IPS-18c (cell line): ENCODE results near the gene LPAR3.

ENCODE experiments used
- H3K4me3 ChIP-seq: 2 replicates; pipeline ENCODE4 v1.7.0; 2013; ENCODE audit warnings: low read depth, mild to moderate bottlenecking, low read length, moderate library complexity; ENCODE audit not compliant: insufficient read depth
- H3K9me3 ChIP-seq: one replicate; pipeline ENCODE4 v1.6.1; 2013; ENCODE audit warnings: mild to moderate bottlenecking, low read length, moderate library complexity; ENCODE audit not compliant: control insufficient read depth, insufficient read depth

LPAR3 gene

DNA sequence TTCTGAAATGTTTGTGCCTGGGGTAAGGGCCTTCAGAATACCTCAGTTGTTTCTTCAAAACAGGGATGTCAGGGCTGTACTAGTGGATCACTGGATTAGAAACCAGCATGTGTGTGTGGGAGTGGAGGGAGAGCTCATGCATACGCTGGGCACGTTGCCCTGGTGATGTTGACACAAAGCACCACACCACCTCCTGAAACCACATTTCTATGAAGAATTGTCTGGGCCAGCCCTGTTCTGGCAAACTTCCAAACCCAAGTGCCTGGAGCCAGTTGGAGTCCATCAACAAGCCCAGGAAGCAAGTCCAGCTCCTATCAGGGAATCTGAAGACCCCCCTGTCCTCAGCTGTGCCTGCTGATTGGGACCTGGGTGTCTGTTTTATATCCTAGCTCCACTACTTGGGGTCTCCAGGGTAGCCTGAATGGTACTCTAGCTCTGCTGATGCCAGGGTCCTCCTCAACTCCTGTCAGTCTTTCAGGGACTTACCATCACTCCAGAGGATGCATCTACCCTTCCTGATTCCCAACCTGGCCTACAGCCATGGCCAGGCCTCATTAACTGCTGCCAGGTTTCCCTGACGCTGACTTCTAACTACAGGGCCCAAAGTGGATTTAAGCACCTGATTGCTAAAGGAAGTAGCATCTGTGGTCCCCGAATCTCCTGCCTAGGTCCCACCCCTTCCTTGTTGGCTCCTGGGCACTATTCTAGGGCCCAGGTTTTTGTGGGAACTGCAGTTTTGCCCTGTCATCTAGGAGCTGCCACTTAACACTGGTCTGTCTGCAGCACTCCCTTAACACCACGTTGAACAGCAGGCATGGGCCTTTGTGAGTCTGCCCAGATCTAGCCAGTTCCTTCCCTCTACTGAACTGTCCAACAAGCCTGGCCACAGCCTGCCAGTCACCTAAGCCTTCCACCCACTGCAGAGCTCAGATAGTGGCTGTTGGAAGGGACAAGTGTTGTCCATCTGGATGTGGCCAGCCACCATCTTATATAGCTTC lies 45.5 kb downstream of the LPAR3 start:
- H3K4me3 ChIP-seq, result no peak overlapping the region
- H3K9me3 ChIP-seq, result no peaks in the 10 kb centered on the region

DNA sequence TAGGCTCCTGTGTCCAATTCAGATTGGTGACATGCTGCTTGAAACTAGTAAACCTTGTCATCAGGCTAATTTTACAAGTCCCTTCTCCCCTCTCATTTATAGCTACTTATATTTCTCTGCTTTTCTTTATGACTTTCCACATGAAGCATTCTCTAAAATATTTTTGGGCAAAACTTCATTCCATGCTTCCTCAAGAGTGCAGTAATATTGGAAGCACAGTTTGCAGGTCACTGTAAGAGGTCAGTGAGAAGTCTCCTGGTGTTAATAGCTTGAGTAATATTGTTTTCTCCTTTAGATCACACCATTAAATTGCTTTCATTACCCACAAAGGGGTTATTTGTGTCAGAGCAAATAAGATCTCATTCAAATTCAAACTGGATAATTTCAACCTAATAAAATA lies 46.6 kb downstream of the LPAR3 start:
- Histone ChIP-seq H3K4me3 (no peak overlapping the region), H3K9me3 (no peaks in the 10 kb centered on the region)

DNA sequence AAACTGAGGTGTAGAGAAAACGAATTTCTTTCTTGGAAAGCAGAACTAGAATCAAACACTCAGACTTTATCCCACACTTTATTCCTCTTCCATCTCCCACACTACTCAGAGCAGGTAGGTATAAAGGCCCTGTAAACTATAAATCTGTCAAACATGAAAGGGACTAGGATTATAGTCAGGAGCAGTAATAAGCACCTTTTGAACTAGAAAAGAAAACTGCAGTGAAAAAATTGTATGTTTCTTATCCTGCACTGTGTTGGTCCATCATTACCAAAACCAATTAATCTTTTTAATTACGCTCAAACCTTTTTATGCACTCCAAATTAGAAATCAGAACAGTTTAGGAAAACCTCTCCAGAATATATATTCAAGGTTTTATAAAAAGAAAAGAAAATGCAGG lies 47.6 kb downstream of the LPAR3 start:
- Histone ChIP-seq H3K9me3 (no peaks in the 10 kb centered on the region), H3K4me3 (no peak overlapping the region)

DNA sequence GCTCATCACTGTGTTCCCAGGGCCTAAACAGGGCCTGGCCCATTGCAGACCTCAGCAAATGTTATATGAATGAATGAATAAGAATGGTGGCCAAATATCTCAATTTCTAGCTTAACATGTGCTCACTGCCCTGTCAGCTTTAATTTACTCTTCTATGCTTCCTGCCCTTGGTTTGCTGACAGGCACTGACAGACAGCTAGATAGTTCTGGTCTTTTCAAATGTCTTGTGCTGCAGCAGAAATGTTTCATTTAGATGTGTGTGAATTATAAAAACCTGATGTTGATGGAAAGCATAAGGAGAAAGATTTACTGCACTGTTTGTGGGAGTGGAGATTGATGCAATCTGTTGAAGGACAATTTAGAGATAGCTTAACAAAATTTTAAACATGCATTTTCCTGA lies 48.9 kb downstream of the LPAR3 start:
- Histone ChIP-seq H3K9me3 (no peaks in the 10 kb centered on the region), H3K4me3 (no peak overlapping the region)

DNA sequence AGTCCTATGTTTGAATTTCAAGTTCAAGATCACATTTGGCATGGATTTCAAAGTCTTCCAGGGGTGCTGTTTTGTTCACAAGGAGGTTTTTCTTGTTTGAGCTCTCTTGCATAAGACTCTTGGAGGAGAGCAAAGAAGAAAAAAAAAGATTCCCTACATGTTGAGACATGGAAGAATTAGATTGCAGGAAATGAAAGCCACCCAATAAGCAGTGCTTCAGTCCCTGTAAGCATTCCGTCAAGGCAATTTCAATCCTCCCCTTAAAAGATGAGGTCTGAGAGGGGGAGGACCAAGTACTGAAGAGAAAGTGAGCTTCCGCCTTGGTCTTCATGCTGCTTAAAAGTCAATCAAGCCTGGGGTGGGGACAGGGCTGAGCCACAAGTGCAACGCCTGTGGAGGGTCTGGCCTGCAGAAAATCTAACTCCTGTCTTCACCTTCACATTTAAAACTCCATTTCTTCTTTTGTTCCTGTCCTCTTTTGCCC lies 50.2 kb downstream of the LPAR3 start:
- no peak overlapping the region for H3K4me3 ChIP-seq
- H3K9me3 ChIP-seq, result no peaks in the 10 kb centered on the region

DNA sequence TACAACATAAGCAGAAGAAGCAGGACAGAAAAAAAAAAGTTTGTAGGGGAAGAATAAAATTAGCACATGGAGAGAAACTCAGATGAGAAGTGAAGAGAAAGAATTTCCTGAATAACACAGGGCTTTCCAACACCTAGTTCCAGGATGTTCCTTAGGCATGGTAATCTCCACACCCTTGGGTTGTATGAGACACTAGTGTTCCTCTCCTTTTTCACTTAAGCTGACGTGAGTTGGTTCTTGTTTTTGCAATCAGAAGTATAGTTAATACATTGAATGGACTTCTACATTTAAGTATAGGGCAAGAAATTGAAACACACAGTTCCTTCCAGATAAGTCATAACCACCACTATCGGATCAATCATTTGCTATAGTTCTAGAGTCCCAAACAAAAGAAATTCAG lies 51.0 kb downstream of the LPAR3 start:
- Histone ChIP-seq H3K4me3 (no peak overlapping the region), H3K9me3 (no peaks in the 10 kb centered on the region)

DNA sequence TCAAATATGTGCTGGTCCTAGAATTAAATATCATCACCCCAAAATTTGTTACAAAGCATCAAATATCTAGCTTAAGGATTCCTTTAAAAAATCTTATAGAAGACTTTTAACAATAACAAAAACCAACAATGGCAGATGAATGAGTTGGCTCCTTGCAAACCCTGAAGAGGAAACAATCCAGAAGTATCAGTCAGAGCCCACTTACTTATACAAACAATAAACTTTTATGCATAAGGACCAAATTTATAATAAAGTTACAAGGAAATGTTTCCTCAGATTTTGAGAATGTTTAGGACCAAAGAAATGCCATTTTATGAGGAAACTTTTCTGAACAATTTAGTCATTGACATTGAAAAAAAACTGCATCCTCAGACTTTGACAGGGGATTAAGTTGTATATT lies 52.7 kb downstream of the LPAR3 start:
- H3K4me3 ChIP-seq, result no peak overlapping the region
- no peaks in the 10 kb centered on the region for H3K9me3 ChIP-seq

DNA sequence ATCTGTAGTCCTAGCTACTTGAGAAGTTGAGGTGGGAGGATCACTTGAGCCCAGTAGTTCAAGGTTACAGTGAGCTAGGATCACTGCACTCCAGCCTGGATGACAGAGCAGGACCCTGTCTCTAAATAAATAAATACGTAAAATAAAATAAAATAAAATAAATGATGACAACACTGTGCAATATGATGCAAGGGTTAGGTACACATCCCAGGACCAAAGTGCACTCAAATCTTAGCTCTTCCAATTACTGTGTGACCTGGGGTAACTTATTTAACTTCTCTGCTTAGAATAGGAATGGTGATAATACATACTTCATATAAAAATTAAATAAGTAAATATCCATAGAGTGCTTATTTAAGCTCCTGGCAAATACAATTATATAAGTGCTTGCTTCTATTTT lies 53.5 kb downstream of the LPAR3 start:
- H3K4me3 ChIP-seq, result no peak overlapping the region

DNA sequence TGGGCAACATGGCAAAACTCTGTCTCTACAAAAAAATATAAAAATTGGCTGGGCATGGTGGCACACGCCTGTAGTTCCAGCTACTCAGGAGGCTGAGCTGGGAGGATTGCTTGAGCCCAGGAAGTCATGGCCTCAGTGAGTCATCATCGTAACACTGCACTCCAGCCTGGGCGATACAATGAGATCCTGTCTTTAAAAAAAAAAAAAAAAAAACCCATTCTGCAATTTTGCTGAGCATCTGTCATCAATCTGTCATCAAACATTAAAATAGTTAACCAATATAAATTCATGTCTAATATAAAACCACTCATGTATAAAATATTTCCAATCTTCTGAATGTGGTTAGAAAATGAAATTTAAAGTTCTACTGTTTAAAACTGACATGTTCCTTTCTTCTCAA lies 56.9 kb downstream of the LPAR3 start:
- H3K4me3 ChIP-seq, result no peak overlapping the region

More for the DNA sequence above, 53.5 kb downstream of the LPAR3 start:
- no peaks in the 10 kb centered on the region for H3K9me3 ChIP-seq

DNA sequence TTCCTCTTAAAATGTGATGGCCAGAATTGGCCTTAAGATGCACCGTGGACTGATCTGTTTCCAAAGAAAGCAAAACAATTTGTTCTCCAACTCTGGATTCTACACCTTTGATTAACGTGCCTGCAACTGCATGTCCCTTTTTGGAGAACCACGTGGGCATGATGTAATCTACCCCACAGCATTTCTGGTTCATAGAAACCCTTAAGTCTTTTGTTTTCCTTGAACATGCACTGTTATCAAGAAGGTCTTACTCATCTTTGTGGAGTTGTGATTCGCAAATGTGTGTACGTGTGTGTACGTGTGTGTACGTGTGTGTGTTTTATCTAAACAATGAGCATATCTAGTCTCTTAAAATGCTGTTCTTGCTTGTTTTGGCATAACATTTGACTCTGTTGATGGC lies 57.8 kb downstream of the LPAR3 start:
- no peak overlapping the region for H3K4me3 ChIP-seq

More for the DNA sequence above, 56.9 kb downstream of the LPAR3 start:
- no peaks in the 10 kb centered on the region for H3K9me3 ChIP-seq

DNA sequence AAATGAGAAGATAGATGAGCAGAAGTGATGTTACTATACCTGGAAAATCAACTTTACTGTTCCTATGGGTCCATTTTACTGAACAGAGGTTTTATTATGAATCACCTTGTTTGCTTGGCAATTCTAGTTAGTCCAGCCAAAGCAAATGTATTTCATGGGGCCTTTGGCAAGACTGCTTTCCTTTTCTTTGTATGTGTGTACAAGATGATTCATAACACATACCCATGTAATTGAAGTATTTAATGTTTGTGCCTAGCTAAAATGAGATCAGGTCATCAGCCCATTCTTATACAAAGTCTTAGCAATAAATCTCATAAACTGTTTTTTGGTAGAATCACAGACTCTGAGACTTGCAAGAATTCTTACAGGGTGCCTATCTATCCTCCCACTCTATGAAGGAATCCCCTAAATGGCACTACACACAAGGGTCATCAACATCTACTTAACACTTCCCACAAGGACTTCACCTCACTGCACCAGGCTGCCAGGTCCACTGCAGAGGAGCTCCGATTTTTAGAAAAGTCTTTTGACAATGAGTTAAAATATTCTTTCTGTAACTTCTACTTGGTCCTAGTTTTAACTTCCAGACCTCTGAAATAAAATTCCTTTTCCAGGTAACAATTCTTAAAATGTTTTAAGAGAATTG lies 58.5 kb downstream of the LPAR3 start:
- no peak overlapping the region for H3K4me3 ChIP-seq
- no peaks in the 10 kb centered on the region for H3K9me3 ChIP-seq

More for the DNA sequence above, 57.8 kb downstream of the LPAR3 start:
- H3K9me3 ChIP-seq, result no peaks in the 10 kb centered on the region

DNA sequence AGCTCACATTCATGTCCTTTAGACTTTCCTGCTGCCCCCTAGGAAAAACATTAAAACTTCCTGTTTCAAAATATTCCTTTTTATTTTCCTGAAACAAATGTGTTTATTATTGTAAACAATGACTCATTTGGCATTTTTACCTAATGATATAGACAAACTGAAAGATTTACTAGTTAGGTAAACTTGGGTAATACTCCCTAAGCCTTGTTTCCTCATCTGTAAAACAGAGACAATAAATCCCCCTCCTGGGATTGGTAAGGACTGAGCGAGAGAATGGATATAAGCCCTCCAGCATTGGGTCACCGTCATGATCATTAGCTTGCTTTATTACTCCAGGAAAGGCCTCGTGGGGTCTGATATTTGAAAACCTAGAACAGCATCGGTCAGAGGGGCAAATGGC lies 59.8 kb downstream of the LPAR3 start:
- Histone ChIP-seq H3K4me3 (no peak overlapping the region), H3K9me3 (no peaks in the 10 kb centered on the region)

DNA sequence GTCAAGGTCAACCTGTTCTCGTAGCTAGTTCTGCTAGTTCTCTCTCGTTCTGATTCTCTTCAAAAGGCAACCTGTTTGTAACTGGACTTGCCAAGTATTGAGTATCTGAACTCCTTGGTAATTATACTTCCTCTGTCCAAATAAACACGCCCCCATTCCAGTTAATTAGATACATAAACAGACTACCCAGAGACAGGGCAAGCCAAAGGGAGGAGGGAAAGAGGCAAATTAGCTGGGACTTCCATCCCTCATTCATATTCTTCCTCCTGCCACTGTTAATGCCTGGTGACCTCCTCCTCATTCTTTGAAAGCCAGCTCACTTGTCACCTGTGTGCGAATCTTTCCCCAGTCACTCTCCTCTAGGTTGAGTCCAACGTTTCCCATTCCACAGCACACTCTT lies 62.9 kb downstream of the LPAR3 start:
- H3K4me3 ChIP-seq, result no peak overlapping the region
- no peaks in the 10 kb centered on the region for H3K9me3 ChIP-seq

DNA sequence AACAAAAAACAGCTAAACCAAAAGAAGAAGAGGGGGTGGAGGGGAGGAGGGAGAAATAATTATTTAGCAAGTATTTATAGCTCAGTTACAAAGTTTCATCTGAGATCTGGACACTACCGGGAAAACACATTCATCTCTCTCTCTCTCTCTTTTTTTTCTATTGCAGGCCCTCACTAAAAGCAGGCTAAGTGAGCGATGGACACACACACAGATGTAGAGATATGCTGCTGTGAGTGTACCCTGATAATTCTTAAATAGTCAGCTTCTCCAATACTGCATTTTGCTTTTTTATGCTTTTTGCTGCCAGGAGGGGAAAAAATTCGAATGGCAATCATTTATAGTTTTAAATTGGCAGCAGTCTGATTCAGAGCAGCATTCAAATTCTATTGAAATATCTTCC lies 65.0 kb downstream of the LPAR3 start:
- Histone ChIP-seq H3K9me3 (no peaks in the 10 kb centered on the region), H3K4me3 (no peak overlapping the region)

DNA sequence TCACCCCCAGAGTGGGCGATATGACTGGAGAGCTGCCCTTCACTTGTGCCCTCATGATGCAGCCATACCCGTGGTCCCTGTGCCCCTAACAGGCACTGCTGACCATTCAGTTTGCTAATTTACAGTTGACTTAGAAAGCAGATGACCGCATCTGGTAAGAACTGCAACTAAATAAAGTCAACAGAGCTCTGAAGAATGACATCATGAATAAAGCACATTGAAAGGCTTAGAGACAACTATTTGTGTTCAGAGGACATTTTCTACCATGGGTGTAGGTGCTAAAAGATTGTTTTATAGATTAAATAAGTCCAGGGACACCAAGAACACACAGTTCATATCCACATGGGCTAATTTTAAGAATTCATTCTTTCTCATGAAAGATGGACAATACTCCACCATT lies 65.5 kb downstream of the LPAR3 start:
- no peak overlapping the region for H3K4me3 ChIP-seq
- no peaks in the 10 kb centered on the region for H3K9me3 ChIP-seq

DNA sequence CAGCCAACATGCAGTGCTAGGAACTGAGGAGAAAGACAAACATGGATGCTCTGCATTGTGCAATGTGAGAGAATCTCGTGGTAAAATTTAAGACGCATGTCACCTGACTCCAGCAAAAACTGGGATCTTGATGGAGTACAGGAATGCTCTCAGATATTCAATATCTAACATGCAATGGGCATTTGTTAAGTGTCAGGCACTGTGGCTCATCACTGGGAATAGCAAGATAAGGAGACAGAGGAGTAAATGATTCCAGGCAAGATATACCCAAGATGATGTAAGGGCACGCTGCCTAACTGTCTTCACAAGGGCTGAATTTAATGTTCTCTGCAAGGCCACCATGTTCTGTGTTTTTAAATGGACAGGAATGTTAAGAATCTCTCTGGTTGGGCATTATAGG lies 67.8 kb downstream of the LPAR3 start:
- no peak overlapping the region for H3K4me3 ChIP-seq

DNA sequence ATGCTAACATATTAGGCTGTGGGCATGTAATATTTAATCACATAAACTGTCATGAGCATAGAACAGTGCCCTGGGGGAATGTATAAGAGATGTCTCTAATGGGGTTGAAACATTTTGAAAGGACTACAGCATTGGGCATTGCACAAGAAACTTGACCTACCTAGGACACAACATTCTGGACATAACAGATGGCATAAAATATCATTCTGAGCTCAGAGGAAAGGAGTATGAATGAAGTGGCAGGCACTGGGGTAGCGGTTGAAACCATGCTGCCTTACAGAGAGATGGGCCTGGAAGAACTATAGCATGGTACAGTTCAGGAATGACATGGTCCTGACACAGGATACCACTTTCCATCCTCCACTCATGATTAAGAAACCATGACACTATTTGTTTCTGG lies 69.0 kb downstream of the LPAR3 start:
- Histone ChIP-seq H3K9me3 (no peaks in the 10 kb centered on the region), H3K4me3 (no peak overlapping the region)

More for the DNA sequence above, 67.8 kb downstream of the LPAR3 start:
- H3K9me3 ChIP-seq, result no peaks in the 10 kb centered on the region

DNA sequence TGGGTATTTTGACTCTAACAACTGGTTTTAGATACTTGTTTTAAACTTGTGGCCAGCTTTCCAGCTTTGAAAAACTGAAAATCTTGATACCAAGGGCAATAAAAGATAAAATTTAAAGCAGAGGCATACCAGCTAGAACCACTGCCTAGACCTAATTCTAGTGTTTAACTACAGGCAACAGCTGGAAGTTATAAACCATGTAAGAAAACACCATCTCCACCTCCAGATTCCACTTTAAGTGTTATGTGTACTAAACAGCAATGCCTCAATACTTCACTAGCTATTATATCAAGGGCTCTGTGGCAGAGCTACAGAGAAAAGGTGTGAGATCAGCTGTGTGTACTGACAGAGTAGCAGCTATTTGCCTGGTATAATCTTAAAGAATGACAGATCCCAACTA lies 69.5 kb downstream of the LPAR3 start:
- Histone ChIP-seq H3K4me3 (no peak overlapping the region), H3K9me3 (no peaks in the 10 kb centered on the region)
